HG03025 (cell line): ENCODE results near the gene B3GALT4.

ENCODE experiments used
- ATAC-seq: cut with Tn5 transposase; IDR thresholded peaks from one replicate; pipeline ENCODE4 v1.9.1; 2021; ENCODE audit warnings: mild to moderate bottlenecking, moderate library complexity; ENCODE audit not compliant: unreplicated experiment, low FRiP score

The B3GALT4 gene

GRCh38 chr6:33313105-33313708 lies 36.3 kb downstream of the B3GALT4 start:
- ATAC-seq, result no peak

- no peak for ATAC-seq
Measured at GRCh38 chr6:33313709-33314514, 37.0 kb downstream of the B3GALT4 start, which contains the start of gene TAPBP. TAPBP (minus strand) TSS chr6:33314078; CDS start chr6:33314041, 37 bp downstream.

- ATAC-seq, result no peak
Measured at GRCh38 chr6:33314515-33314942, 37.6 kb downstream of the B3GALT4 start.

- ATAC-seq, result no peak
Measured at GRCh38 chr6:33314943-33315792, 38.2 kb downstream of the B3GALT4 start.

GRCh38 chr6:33315793-33316602 lies 39.1 kb downstream of the B3GALT4 start:
- no peak for ATAC-seq

- ATAC-seq, result no peak
Measured at GRCh38 chr6:33316603-33317418, 39.9 kb downstream of the B3GALT4 start.

GRCh38 chr6:33317419-33317668 lies 40.4 kb downstream of the B3GALT4 start:
- no peak for ATAC-seq

- peak; percentile 47 for ATAC-seq
Measured at GRCh38 chr6:33317669-33318425, 40.9 kb downstream of the B3GALT4 start, which contains the start of gene ZBTB22. ZBTB22 (minus strand) TSS chr6:33317744; CDS start chr6:33316916, 828 bp downstream.

- ATAC-seq, result no peak
Measured at GRCh38 chr6:33318426-33319073, 41.6 kb downstream of the B3GALT4 start.

- ATAC-seq, result no peak
Measured at GRCh38 chr6:33319939-33320314, 43.0 kb downstream of the B3GALT4 start.

- no peak for ATAC-seq
Measured at GRCh38 chr6:33320315-33321181, 43.6 kb downstream of the B3GALT4 start.

GRCh38 chr6:33321227-33321626 lies 44.3 kb downstream of the B3GALT4 start:
- ATAC-seq, result no peak

GRCh38 chr6:33323623-33323948 lies 46.7 kb downstream of the B3GALT4 start:
- ATAC-seq, result peak; percentile 7

- no peak for ATAC-seq
Measured at GRCh38 chr6:33324125-33324524, 47.2 kb downstream of the B3GALT4 start.
